ENCODE data around the gene GIT2. TPM values are rescaled to one million over a fixed set of nuclear protein-coding genes. Genes with fewer than 3 reads are reported as not detected.
"Not testable (repeated sequence)": the region's sequence is repeated elsewhere in the genome, so short reads cannot be mapped to it uniquely, and the experiment has no call there.

GIT2 gene
- total and polyA plus RNA-seq, 3 donors from 2014 or later: 47.2 to 51.9 (median 47.2) TPM

- 87 to 88% methylated on average over 10 of the region's 10 CpGs for whole genome bisulfite sequencing, 2 donors
- H3K36me3 ChIP-seq (ENCODE audit: low read depth, missing control alignments): no peaks in the 10 kb centered on the region
- no peak for TF ChIP-seq POLR2A (IDR thresholded peaks at IDR 0.05)
- TF ChIP-seq CTCF (IDR thresholded peaks at IDR 0.05): no peak
Measured at GRCh38 chr12:109988274-109988673, 7.9 kb downstream of the GIT2 start.

DNA sequence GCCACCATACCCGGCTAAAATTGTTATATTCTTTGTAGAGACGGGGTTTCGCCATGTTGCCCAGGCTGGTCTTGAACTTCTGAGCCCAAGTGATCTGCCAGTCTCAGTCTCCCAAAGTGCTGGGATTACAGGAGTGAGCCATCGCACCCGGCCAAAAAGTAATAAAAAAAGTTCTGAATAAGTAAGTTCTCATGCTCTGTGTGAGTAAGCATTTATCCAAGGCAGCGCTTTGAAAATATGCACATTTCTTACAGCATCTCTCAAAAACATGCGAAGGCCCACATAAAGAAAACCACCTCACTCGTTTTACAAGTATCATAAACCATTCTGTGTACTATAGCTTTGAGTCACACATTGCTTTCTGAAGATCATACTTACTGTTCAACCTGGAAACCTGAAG is 8.6 kb downstream of the GIT2 start:
- Histone ChIP-seq H3K27ac (no peak overlapping the region), H3K4me1 (no peaks in the 10 kb centered on the region), H3K9me3 (no peaks in the 10 kb centered on the region), H3K36me3 (ENCODE audit: low read depth, missing control alignments) (no peaks in the 10 kb centered on the region), H3K27me3 (no peaks in the 10 kb centered on the region), H3K4me3 (no peak overlapping the region)
- DNase-seq: no peak
- TF ChIP-seq CTCF (IDR thresholded peaks at IDR 0.05) (no peak), POLR2A (IDR thresholded peaks at IDR 0.05) (no peak)
- WGBS, 2 donors: 88 to 93% methylated on average over 8 of the region's 8 CpGs
- intact Hi-C loops (cut with DNase I; ENCODE audit: low total_unique reads): no loop called here

More at GRCh38 chr12:109988274-109988673, 7.9 kb downstream of the GIT2 start:
- no peak overlapping the region for H3K4me3 ChIP-seq
- intact Hi-C loops (cut with DNase I; ENCODE audit: low total_unique reads): no loop called here
- no peaks in the 10 kb centered on the region for H3K27me3 ChIP-seq
- DNase-seq: no peak
- no peaks in the 10 kb centered on the region for H3K4me1 ChIP-seq
- no peaks in the 10 kb centered on the region for H3K9me3 ChIP-seq
- no peak overlapping the region for H3K27ac ChIP-seq

- intact Hi-C loops (cut with DNase I; ENCODE audit: low total_unique reads); H3K27ac ChIP-seq; DNase-seq; H3K9me3 ChIP-seq; H3K4me3 ChIP-seq; H3K4me1 ChIP-seq; H3K36me3 ChIP-seq (ENCODE audit: low read depth, missing control alignments); H3K27me3 ChIP-seq: not testable (repeated sequence)
- 89 to 97% methylated on average over 16 of the region's 16 CpGs for WGBS, 2 donors
Measured at GRCh38 chr12:109986236-109986635, 9.9 kb downstream of the GIT2 start.

DNA sequence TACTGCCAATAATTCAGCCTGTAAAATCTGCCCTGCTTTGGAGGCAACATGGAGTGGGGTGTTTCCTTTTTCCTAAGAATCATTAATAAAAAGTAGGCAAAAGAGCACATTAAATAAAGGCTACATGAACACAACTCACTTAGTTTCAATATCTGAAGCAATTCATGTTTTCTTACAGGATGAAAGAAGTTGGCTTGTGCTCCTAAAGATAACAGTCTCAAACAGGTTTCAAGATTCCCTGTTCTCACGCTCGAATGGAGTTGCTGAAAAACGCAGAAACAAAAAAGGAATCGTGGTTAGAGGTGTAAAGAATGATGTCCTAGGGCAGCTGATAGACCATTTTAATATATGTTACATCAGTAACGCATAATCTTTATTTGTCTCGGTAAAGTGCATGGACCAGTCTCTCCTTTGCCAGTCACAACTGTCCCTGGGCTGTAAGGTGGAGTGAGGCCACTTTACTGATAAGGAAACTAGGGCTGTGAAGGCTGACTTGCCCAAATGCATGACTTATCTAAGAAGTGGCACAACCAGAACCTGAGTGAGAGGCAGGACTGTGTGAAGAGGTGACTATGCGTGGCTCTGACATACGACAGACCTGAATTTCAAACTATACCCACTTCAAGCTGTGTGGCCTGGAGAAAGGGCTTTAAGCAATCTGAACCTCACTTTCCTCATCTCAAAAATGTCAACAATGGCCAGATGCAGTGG is 12.6 kb downstream of the GIT2 start:
- H3K4me1 ChIP-seq: no peaks in the 10 kb centered on the region
- no peak overlapping the region for H3K4me3 ChIP-seq
- H3K9me3 ChIP-seq: no peaks in the 10 kb centered on the region
- H3K27ac ChIP-seq: no peak overlapping the region
- DNase-seq: no peak
- WGBS, 2 donors: 93 to 95% methylated on average over 8 of the region's 8 CpGs
- H3K27me3 ChIP-seq: no peaks in the 10 kb centered on the region
- intact Hi-C loops (cut with DNase I; ENCODE audit: low total_unique reads): no loop called here
- peaks cover 3% of the 10 kb centered on the region for H3K36me3 ChIP-seq (ENCODE audit: low read depth, missing control alignments)
- TF ChIP-seq CTCF (IDR thresholded peaks at IDR 0.05): no peak
- TF ChIP-seq POLR2A (IDR thresholded peaks at IDR 0.05): no peak

GRCh38 chr12:109982210-109982609 is 14.0 kb downstream of the GIT2 start:
- H3K4me1 ChIP-seq: no peaks in the 10 kb centered on the region
- no peaks in the 10 kb centered on the region for H3K27me3 ChIP-seq
- H3K4me3 ChIP-seq: no peak overlapping the region
- H3K36me3 ChIP-seq (ENCODE audit: low read depth, missing control alignments): peaks cover 3% of the 10 kb centered on the region
- H3K27ac ChIP-seq: no peak overlapping the region
- no peak for DNase-seq
- intact Hi-C loops (cut with DNase I; ENCODE audit: low total_unique reads): no loop called here
- no peak for TF ChIP-seq CTCF (IDR thresholded peaks at IDR 0.05)
- no peak for TF ChIP-seq POLR2A (IDR thresholded peaks at IDR 0.05)
- no peaks in the 10 kb centered on the region for H3K9me3 ChIP-seq
